GM18526 (cell line): Measurements from ENCODE around the gene PNO1.

ENCODE experiments used
- POLR2A ChIP-seq: IDR thresholded peaks from 3 replicates; pipeline ENCODE4 v1.6.1; 2011; ENCODE audit not compliant: insufficient read length; ENCODE audit errors: extremely low read depth

The PNO1 gene

DNA sequence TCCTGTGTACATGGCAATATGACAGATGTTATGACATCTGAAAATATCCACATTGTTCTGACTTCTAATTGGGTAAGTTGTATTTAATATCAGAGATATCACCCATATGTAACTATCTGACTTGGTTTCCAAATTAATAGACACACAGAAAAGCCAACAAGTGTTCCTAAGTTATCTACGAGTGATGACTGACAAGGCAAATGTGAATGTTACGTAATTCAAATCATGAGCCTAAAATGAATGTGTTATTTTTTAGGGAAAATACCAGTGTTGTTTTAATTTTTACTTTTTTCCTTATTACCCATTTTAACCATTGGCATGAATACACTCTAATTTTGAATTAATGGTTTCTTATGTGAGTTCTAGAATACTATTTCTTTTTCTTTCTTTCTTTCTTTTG, 15.8 kb upstream of the PNO1 start:
- no peak for TF ChIP-seq POLR2A

GRCh38 chr2:68151037-68151436, 6.7 kb upstream of the PNO1 start:
- no peak for TF ChIP-seq POLR2A

- no peak for TF ChIP-seq POLR2A
Observed at GRCh38 chr2:68152681-68153347, 4.9 kb upstream of the PNO1 start.

DNA sequence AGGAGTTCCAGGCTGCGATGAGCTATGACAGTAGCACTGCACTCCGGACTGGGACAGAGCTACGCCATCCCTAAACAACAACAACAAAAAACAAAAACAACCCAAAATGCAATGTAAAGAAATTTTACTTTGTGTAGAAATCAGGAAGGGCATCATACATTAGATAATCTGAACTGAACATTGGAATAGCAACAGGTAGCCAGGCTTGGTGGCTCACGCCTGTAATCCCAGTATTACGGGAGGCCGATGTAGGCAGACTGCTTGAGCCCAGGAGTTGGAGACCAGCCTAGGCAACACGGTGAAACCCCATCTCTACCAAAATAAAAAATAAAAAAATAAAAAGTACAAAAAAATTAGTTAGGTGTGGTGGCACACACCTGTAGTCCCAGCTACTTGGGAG, 2.1 kb upstream of the PNO1 start:
- no peak for TF ChIP-seq POLR2A

- TF ChIP-seq POLR2A = no peak
Observed at GRCh38 chr2:68156419-68156818, 1.3 kb upstream of the PNO1 start.

DNA sequence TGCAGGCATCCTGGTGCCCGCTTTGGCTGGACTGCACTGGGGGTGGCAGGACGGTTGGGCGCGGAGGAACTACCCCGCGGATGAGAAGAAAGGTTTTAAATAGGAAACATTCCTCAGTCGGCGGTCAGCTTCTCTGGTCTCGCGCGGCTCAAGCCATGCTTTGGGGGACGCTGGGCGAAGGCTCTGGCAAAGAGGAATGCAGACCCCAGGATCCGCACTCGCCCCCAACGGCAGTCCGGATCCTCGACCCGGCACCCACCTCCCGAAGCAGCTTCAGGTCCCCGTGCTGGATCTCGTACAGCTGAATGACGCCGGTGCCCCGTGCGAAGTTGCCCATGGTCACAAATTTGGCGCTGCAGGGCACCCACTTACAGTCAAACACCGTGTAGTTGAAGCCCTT, 686 bp upstream of the PNO1 start:
- TF ChIP-seq POLR2A = no peak

DNA sequence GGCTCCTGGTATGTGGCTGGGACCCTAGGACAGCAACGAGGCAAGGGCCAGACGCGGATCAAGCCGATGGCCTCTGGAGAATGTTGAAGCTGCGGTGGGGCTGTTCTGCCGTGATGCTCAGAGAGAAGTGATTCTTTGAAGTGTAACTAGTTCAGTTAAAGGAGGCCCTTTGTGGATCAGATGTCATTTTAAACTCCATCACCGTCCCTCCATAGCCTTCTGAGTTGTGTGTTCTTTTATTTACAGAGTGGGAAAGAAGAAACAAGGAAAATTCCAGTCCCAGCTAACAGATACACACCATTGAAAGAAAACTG, 403 bp downstream of the PNO1 start:
- no peak for TF ChIP-seq POLR2A

DNA sequence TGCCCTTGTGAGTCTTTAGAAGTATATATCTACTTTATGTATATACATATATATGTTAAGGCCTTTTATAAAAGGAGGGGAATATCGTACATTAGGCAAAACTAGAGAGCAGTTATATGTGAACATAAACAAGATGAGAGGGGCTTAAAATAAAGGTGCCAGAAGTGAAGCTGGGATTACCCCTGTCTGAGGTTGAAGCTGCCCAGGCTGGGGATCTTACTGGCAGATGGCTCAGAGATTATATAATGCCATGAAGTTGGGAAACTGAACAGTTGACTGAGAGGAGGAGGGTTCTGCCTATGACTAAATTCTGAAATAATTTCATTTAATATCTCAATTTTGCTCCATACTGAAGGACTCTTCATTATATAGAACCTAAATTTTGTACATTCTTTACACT, 6.0 kb downstream of the PNO1 start:
- TF ChIP-seq POLR2A = no peak

- TF ChIP-seq POLR2A = no peak
Observed at GRCh38 chr2:68167186-68167585, 9.5 kb downstream of the PNO1 start.

DNA sequence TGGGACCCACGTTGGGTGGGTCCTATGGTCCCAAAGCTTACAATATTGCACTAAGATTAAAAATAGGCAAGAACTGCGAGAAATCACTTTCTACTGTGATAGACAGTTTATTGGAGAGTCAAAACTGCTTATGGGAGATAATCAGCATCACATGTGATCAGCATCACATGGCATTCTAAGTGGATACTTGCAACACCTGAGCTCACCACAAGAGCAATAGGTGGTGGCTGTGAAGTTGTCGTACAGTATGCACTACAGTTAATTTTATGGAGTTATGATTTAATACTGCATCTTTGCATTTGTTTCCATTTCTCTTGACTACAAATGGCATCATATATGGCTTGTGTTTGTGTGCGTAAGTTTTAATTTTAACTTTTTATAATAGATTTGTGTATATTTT, 11.6 kb downstream of the PNO1 start:
- no peak for TF ChIP-seq POLR2A

DNA sequence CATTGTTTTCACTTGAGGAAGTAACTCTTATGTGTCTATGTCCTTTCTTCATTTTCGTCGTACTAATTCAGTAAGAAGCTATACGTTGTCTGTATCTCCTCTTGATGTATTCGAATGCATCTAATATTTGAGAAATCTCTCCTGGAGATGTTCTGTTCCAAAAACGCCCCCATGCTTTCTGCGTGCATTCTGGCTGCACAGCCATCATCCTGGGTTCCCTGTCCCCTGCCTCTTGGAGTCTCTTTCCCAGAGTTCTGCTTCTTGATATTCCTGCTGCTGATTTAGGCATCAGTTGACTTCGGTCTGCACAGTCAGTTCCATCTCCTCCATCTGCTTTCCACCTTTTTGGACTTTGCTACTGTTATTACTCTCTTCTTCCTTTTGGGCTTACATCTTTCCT, 13.5 kb downstream of the PNO1 start:
- TF ChIP-seq POLR2A = no peak

- TF ChIP-seq POLR2A = no peak
Observed at GRCh38 chr2:68171684-68172083, 14.0 kb downstream of the PNO1 start.

- no peak for TF ChIP-seq POLR2A
Observed at GRCh38 chr2:68172521-68172920, 14.8 kb downstream of the PNO1 start.

DNA sequence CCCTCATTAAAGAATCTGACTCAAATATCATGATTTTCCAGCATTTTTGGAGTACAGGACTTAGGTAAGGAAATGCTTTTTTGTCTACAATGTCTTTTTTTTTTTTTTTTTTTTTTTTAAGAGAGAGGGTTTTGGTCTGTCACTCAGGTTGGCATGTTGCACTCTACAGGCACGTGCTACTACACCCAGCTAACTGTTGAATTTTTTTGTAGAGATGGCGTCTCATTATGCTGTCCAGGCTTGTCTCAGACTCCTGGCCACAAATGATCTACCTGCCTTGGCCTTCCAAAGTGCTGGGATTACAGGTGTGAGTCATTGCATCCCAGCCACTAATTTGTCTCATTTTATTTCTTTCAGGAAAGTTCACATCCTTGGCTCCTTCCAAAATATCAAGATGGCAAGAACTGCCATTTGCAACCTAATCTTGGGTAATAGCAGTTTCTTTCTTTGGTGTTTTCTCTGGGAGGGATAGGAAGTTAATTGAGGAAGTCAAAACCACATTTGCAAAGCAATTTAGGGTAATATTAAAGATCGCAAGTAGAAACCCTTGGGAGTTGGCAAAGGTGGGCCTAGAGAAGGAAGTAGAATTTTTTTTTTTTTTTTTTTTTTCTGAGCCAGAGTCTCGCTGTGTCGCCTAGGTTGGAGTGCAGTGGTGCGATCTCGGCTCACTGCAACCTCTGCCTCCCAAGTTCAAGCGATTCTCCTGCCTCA, 15.5 kb downstream of the PNO1 start:
- TF ChIP-seq POLR2A = no peak

GRCh38 chr2:68176657-68177056, 19.0 kb downstream of the PNO1 start:
- TF ChIP-seq POLR2A = no peak

GRCh38 chr2:68177541-68177940, 19.9 kb downstream of the PNO1 start:
- TF ChIP-seq POLR2A = no peak

GRCh38 chr2:68178432-68178831, 20.7 kb downstream of the PNO1 start:
- TF ChIP-seq POLR2A = no peak
